Spleen (tissue), 7 donors: Measurements from ENCODE around the gene NDUFS7.

Experiments used
- POLR2A ChIP-seq, 3 donors: fragments of 450-650 bp; IDR thresholded peaks; one replicate each; pipeline ENCODE4 v1.5.1; 2017; ENCODE audit warnings: antibody characterized with exemption in 3 of 3, mild to moderate bottlenecking in 1 of 3
- POLR2AphosphoS5 ChIP-seq, 3 donors: sonication (generic); formaldehyde crosslinking; IDR thresholded peaks; one replicate each; pipeline ENCODE4 v1.5.1; 2017; ENCODE audit warnings: antibody characterized with exemption in 3 of 3
- TF ChIP-seq, protein P1 (sequence below), 11 experiments: fragments of 200-600 bp in 7 of 11; fragments of 450-650 bp in 4 of 11; sonication (generic) in 4 of 11; IDR thresholded peaks in 8 of 11; conservative IDR thresholded peaks in 3 of 11; 1 replicate in 7 of 11; 2 replicates in 4 of 11; pipeline versions ENCODE4 v1.4.0 to v1.8.0; 2016 to 2021; ENCODE audit warnings: antibody characterized with exemption in 11 of 11, inconsistent platforms in 4 of 11, mild to moderate bottlenecking in 1 of 11
- donor health status: DM: no; HTN: no; CAD: no; lungs with moderate emphysema.
- donor health status: DM: no; HTN: no; CAD: no.
- donor health status: DM: no; HTN: no; CAD: no.

DNA sequence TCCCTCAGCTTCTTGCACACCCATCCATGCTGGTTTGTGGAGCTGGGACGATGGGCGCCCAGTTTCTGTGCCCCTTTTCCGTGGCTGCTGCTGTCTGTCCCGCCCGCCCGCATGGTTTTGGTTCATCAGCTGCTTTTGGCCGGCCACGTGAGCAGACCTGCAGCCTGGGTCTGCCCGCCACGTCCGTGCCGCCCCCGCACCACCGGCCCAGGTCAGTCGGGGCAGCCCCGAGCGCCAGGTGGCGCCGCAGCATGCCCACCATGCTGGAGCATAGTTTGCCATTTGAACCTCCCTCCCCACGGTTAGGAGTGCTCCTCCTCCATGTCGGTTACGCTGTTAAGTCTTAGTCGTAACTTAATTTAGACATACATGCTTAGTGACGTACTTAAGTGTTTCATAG lies 39.2 kb downstream of the NDUFS7 start:
- TF ChIP-seq, protein P1, sequence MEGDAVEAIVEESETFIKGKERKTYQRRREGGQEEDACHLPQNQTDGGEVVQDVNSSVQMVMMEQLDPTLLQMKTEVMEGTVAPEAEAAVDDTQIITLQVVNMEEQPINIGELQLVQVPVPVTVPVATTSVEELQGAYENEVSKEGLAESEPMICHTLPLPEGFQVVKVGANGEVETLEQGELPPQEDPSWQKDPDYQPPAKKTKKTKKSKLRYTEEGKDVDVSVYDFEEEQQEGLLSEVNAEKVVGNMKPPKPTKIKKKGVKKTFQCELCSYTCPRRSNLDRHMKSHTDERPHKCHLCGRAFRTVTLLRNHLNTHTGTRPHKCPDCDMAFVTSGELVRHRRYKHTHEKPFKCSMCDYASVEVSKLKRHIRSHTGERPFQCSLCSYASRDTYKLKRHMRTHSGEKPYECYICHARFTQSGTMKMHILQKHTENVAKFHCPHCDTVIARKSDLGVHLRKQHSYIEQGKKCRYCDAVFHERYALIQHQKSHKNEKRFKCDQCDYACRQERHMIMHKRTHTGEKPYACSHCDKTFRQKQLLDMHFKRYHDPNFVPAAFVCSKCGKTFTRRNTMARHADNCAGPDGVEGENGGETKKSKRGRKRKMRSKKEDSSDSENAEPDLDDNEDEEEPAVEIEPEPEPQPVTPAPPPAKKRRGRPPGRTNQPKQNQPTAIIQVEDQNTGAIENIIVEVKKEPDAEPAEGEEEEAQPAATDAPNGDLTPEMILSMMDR (IDR thresholded peaks at IDR 0.05 in 8 of 11, conservative IDR thresholded peaks at IDR 0.05 in 3 of 11) = no peak
- no peak for TF ChIP-seq POLR2A (IDR thresholded peaks at IDR 0.05)
- peak in 1 of 3 donors; percentile 43 for TF ChIP-seq POLR2AphosphoS5 (IDR thresholded peaks at IDR 0.05)
